Measurements from ENCODE around the gene GLB1L2. TPM values are rescaled to one million over a fixed set of nuclear protein-coding genes. Genes with fewer than 3 reads are reported as not detected.

GLB1L2 gene
- total and polyA plus RNA-seq, 7 experiments from 2014 or later = 0.26 to 2.4 (median 1.4) TPM

DNA sequence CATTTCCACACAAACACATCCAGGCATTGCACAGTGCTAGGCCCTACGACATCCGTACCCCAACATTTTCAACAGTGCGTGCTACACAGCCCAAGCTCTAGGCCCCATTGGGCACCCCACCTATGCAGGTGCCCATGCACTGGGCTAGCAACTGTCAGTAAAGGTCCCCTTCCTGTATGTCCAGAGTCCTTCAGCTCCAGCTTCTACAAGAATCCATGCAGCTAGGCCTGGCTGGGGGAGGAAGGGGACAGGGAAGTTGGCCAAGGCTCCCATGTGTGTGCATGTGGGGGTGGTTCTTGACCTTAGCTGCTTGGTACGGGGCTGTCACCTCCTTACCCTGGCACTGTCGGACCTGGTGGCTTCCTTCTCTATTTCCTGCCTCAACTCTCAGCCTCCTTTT lies 79.0 kb downstream of the GLB1L2 start:
- Histone ChIP-seq H3K27ac (ENCODE audit: low read depth, low read length) (no peak overlapping the region), H3K9me3 (ENCODE audit: control insufficient read depth in 2 of 3, low read length in 3 of 3) (no peaks in the 10 kb centered on the region), H3K4me1 (ENCODE audit: control insufficient read depth in 2 of 2, insufficient read depth in 2 of 2, low read length in 2 of 2) (peaks cover 13 to 18% of the 10 kb centered on the region in 2 donors), H3K4me3 (ENCODE audit: low read length) (no peak overlapping the region), H3K36me3 (ENCODE audit: control insufficient read depth in 2 of 3, insufficient read depth in 3 of 3, low read length in 3 of 3) (no peaks in the 10 kb centered on the region), H3K27me3 (ENCODE audit: control insufficient read depth in 2 of 2, insufficient read depth in 2 of 2, low read length in 2 of 2) (peaks cover 3 to 15% of the 10 kb centered on the region in 2 donors)
- H3K4me1 Mint-ChIP-seq = peaks cover 8 to 28% (median 19%) of the 10 kb centered on the region in 7 donors
- intact Hi-C loops (cut with micrococcal nuclease) = no loop called here
- peaks cover 0 to 6% (median 0%) of the 10 kb centered on the region in 5 donors for H3K36me3 Mint-ChIP-seq
- H3K27me3 Mint-ChIP-seq = peaks cover 55 to 65% (median 58%) of the 10 kb centered on the region in 5 donors
- DNase-seq (no peak), ATAC-seq (no peak)
- ChIA-PET POLR2A (no interaction called here), CTCF (interaction anchor here (1.2 kb wide), 1 partner anchor 133 kb away, joined by 3 read pairs; no protein-coding TSS in a partner anchor)
- H3K27ac Mint-ChIP-seq = no peak overlapping the region
- H3K4me3 Mint-ChIP-seq = peak overlapping the region in 9 of 10 donors; percentile 48 to 86 (median 68)
- H3K9me3 Mint-ChIP-seq = peaks cover 0 to 4% (median 0%) of the 10 kb centered on the region in 11 donors

DNA sequence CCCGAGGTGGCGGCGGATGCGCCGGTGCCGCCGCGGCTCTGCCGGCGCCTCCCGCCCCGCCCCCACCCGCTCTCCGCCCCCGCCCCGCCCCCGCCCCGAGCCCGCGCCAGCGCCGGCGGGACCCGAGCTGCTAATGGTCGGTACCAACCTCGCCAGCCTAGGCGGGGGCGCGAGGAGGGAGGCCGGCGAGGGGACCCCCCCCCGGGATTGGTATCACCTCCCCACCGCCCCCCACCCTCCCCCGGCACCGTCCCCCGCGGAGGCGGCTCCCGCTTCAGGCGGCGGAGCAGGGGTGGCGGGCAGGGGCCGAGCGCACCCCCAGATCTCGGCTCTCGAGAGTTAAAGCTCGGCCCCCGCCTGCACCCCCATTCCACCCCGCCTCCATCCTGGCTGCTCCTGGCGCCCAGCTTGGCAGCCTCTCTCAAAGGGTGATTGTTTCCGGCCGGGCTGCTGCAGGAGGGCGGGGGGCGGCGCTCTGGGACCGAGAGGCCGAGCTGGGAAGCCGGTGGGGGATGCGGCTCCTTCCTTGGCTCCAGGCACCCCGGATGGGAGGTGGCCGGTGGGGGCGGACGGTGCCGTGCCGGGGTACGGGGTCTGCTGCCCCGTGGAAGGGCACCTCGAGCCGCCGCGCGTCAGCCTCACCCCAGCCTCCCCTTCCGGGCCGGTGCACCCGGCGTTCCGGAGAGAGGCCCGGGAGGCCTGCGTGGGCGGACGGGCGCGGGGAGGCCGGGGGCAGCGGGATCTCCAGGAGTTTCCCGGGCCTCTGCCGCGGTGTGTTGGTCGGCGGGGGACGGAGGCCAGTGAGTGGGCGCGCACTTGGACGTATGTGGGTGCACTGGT lies 80.6 kb downstream of the GLB1L2 start, which contains the start of gene B3GAT1:
Gene B3GAT1, minus strand, starts transcription at position 40 of the 840 bp plus-strand sequence. CDS start 24,583 bp downstream, outside the sequence.
- Histone ChIP-seq H3K27me3 (ENCODE audit: control insufficient read depth in 2 of 2, insufficient read depth in 2 of 2, low read length in 2 of 2) (peaks cover 3 to 15% of the 10 kb centered on the region in 2 donors), H3K9me3 (ENCODE audit: control insufficient read depth in 2 of 3, low read length in 3 of 3) (no peaks in the 10 kb centered on the region), H3K27ac (ENCODE audit: low read depth, low read length) (no peak within 1 kb of the TSS), H3K4me3 (ENCODE audit: low read length) (peak within 1 kb of the TSS; percentile 33), H3K36me3 (ENCODE audit: control insufficient read depth in 2 of 3, insufficient read depth in 3 of 3, low read length in 3 of 3) (no peaks in the 10 kb centered on the region), H3K4me1 (ENCODE audit: control insufficient read depth in 2 of 2, insufficient read depth in 2 of 2, low read length in 2 of 2) (peaks cover 13 to 18% of the 10 kb centered on the region in 2 donors)
- H3K4me1 Mint-ChIP-seq = peaks cover 8 to 28% (median 19%) of the 10 kb centered on the region in 7 donors
- peaks cover 0 to 3% (median 0%) of the 10 kb centered on the region in 11 donors for H3K9me3 Mint-ChIP-seq
- H3K36me3 Mint-ChIP-seq = peaks cover 0 to 6% (median 0%) of the 10 kb centered on the region in 5 donors
- ChIA-PET POLR2A (no interaction called here), CTCF (interaction anchor here (0.6 kb wide), 1 partner anchor 520 kb away, joined by 3 read pairs; no protein-coding TSS in a partner anchor)
- peaks cover 53 to 69% (median 65%) of the 10 kb centered on the region in 5 donors for H3K27me3 Mint-ChIP-seq
- intact Hi-C loops (cut with micrococcal nuclease) = no loop called here
- ATAC-seq (peak; percentile 42), DNase-seq (peak in 2 of 9 donors; percentile 4 to 51)
- no peak within 1 kb of the TSS for H3K27ac Mint-ChIP-seq
- H3K4me3 Mint-ChIP-seq = peak within 1 kb of the TSS; percentile 55 to 86 (median 71)

DNA sequence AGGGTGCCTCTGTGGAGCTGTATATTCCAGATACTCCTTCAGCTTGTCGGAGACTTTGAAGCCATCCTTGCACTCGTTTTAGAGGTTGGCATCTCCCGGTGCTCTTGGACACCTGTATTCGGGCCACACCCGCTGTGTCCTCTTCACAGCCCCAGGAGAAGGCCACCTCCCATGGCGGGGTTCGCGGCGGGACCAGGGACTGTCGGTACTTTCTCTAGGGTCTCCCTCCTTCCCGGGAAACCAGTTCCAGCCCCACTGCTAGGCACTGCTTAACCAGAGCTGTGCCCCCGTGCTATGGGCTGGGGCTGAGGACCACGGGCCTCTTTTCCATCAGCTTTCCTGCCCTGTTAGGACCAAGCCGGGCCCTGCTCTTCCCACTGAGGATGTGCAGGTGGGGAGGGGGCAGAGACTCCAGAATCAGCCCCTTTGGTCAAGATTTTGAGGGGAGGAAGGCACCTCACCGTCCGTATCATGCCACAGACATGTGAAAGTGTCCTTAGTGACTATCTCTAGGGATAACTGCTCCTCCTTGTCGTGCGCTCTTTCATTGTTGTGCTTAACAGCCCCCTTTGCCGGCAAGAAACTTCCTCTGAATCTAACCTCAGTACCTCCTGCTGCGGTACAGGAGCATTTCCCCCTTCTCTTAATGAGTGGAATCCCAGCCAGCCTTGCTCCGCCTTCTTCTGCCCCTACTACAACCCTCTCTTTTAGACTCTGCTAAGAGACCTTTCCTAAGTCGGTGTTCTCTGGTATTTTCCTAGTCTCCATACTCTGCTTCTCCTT lies 81.4 kb downstream of the GLB1L2 start:
- POLR2A ChIA-PET = no interaction called here
- ATAC-seq (no peak), DNase-seq (no peak)
- Histone ChIP-seq H3K9me3 (ENCODE audit: control insufficient read depth in 2 of 3, low read length in 3 of 3) (no peaks in the 10 kb centered on the region), H3K27ac (ENCODE audit: low read depth, low read length) (no peak overlapping the region), H3K27me3 (ENCODE audit: control insufficient read depth in 2 of 2, insufficient read depth in 2 of 2, low read length in 2 of 2) (peaks cover 3 to 15% of the 10 kb centered on the region in 2 donors), H3K36me3 (ENCODE audit: control insufficient read depth in 2 of 3, insufficient read depth in 3 of 3, low read length in 3 of 3) (no peaks in the 10 kb centered on the region), H3K4me3 (ENCODE audit: low read length) (no peak overlapping the region), H3K4me1 (ENCODE audit: control insufficient read depth in 2 of 2, insufficient read depth in 2 of 2, low read length in 2 of 2) (peaks cover 13 to 18% of the 10 kb centered on the region in 2 donors)
- peak overlapping the region; percentile 45 to 84 (median 68) for H3K4me3 Mint-ChIP-seq
- H3K27ac Mint-ChIP-seq = peak overlapping the region in 1 of 9 donors; percentile 21
- intact Hi-C loops (cut with micrococcal nuclease) = no loop called here
- peaks cover 0 to 6% (median 0%) of the 10 kb centered on the region in 5 donors for H3K36me3 Mint-ChIP-seq
- H3K27me3 Mint-ChIP-seq = peaks cover 55 to 67% (median 60%) of the 10 kb centered on the region in 5 donors
- CTCF ChIA-PET = interaction anchor here (0.6 kb wide), 1 partner anchor 520 kb away, joined by 3 read pairs; no protein-coding TSS in a partner anchor
- H3K4me1 Mint-ChIP-seq = peaks cover 8 to 28% (median 19%) of the 10 kb centered on the region in 7 donors
- H3K9me3 Mint-ChIP-seq = peaks cover 0 to 3% (median 0%) of the 10 kb centered on the region in 11 donors

DNA sequence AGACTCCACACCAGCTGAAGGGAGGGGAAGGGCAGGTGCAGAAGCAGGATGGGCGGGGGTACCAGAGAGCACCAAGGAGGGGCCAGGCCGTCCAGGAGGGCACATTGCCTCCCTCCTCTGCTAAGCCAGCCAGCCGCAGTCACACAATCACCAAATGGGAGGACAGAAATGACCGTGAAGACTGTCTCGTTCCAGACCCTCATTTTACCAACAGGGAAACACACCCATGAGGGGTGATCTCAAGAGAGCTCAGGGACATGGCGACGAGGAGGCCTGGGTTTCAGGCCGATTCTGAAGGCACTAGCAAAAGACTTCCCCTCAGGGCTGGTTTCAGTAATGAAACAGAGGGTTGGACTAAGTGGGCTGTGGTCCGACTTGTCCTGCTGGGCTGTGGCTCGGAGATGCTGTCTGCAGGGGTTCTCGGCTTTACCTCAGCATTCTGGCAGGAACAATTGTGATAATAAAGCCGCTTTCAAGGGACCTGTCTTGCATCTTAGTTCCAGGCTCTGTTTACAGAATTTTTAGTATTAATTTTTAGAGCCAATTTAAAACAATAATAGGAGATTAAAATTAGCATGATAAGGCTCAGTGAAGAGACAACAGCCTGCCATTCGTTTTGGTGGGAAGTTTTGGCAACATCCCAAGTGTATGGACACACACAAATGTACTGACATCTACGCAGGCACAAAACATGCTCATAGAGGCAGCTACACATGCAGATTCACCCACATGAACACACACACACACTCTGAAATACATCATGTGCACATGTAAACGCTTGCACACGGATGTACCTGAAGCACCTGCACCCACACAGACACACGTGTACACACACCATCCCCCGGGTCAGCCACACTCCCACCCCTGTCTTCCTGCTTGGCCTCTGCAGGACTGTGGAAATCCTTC lies 82.3 kb downstream of the GLB1L2 start:
- H3K27me3 ChIP-seq (ENCODE audit: control insufficient read depth in 2 of 2, insufficient read depth in 2 of 2, low read length in 2 of 2) = peaks cover 3 to 15% of the 10 kb centered on the region in 2 donors
- Mint-ChIP-seq H3K27ac (no peak overlapping the region), H3K4me3 (peak overlapping the region; percentile 33 to 81 (median 68)), H3K4me1 (peaks cover 8 to 28% (median 19%) of the 10 kb centered on the region in 7 donors), H3K27me3 (peaks cover 58 to 70% (median 60%) of the 10 kb centered on the region in 5 donors), H3K9me3 (peaks cover 0 to 3% (median 0%) of the 10 kb centered on the region in 11 donors), H3K36me3 (peaks cover 0 to 6% (median 0%) of the 10 kb centered on the region in 5 donors)
- H3K9me3 ChIP-seq (ENCODE audit: control insufficient read depth in 2 of 3, low read length in 3 of 3) = no peaks in the 10 kb centered on the region
- no peak for DNase-seq
- POLR2A ChIA-PET = no interaction called here
- H3K4me3 ChIP-seq (ENCODE audit: low read length) = no peak overlapping the region
- H3K4me1 ChIP-seq (ENCODE audit: control insufficient read depth in 2 of 2, insufficient read depth in 2 of 2, low read length in 2 of 2) = peaks cover 13 to 18% of the 10 kb centered on the region in 2 donors
- no peak overlapping the region for H3K27ac ChIP-seq (ENCODE audit: low read depth, low read length)
- CTCF ChIA-PET = no interaction called here
- intact Hi-C loops (cut with micrococcal nuclease) = no loop called here
- no peak for ATAC-seq
- no peaks in the 10 kb centered on the region for H3K36me3 ChIP-seq (ENCODE audit: control insufficient read depth in 2 of 3, insufficient read depth in 3 of 3, low read length in 3 of 3)

DNA sequence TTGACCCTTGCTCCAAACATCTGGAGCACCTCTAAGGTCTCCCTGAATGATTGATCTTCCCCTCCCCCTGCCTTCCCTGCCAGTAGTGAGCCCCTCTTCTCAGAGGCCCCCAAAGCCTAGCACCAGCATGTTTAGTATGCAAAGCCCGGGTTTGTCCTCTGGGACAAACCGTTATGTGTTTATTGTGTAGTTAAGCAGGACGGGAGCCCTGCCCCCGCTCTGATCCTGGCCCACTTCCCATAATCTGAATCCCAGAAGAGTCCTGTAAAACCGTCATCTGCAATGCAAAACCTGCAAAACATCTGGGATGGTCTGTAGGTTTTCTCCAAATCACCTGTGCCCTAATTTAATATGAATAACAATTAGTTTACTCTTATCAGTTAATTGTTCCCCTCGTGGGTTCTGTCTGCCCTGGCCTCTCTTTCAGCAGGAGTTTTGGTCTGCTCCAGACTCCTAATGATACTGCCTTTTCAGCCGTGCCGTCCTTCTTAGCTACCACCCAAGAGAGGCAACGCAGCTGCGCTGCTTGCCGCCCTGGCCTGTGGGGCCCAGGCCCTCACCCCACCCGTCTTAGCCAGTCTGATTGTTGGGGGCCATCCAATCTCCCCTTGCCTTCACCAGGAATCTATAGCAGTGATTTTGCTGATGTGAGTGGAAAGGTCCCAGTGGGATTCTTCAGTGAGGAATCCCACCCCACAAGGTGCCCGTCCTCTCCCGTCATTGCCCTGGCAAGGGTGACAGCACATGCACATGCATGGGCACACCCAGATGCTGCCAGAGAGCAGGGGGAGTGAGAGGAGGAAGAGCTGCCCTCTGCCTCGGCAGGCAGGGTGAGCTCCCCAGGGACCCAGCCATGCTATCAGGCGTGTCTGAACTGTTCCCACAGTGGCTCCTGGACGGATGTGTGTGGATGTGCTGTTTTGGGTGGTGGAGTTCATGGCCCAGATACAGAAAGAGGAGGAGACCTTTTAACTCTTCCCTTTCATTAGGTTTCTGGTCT lies 83.3 kb downstream of the GLB1L2 start:
- H3K27me3 Mint-ChIP-seq = peaks cover 51 to 60% (median 52%) of the 10 kb centered on the region in 5 donors
- H3K4me3 Mint-ChIP-seq = peak overlapping the region in 2 of 10 donors; percentile 40 to 78
- no peaks in the 10 kb centered on the region for H3K36me3 ChIP-seq (ENCODE audit: control insufficient read depth in 2 of 3, insufficient read depth in 3 of 3, low read length in 3 of 3)
- peaks cover 13 to 18% of the 10 kb centered on the region in 2 donors for H3K4me1 ChIP-seq (ENCODE audit: control insufficient read depth in 2 of 2, insufficient read depth in 2 of 2, low read length in 2 of 2)
- DNase-seq (no peak), ATAC-seq (no peak)
- H3K9me3 Mint-ChIP-seq = peaks cover 0 to 1% (median 0%) of the 10 kb centered on the region in 11 donors
- no peak overlapping the region for H3K4me3 ChIP-seq (ENCODE audit: low read length)
- H3K9me3 ChIP-seq (ENCODE audit: control insufficient read depth in 2 of 3, low read length in 3 of 3) = no peaks in the 10 kb centered on the region
- intact Hi-C loops (cut with micrococcal nuclease) = no loop called here
- no peak overlapping the region for H3K27ac Mint-ChIP-seq
- H3K4me1 Mint-ChIP-seq = peaks cover 8 to 22% (median 16%) of the 10 kb centered on the region in 7 donors
- no peak overlapping the region for H3K27ac ChIP-seq (ENCODE audit: low read depth, low read length)
- H3K36me3 Mint-ChIP-seq = peaks cover 0 to 1% (median 0%) of the 10 kb centered on the region in 5 donors
- peaks cover 3 to 13% of the 10 kb centered on the region in 2 donors for H3K27me3 ChIP-seq (ENCODE audit: control insufficient read depth in 2 of 2, insufficient read depth in 2 of 2, low read length in 2 of 2)
- ChIA-PET POLR2A (no interaction called here), CTCF (no interaction called here)

Data from naive thymus-derived CD4-positive, alpha-beta T cell (primary cell).